Anterior cingulate cortex (tissue), 58 donors: ENCODE results near the gene PTPRN2.

Experiments used
- DNase-seq, 58 donors: peaks; one replicate each; lab custom pipeline; 2025; lab: John Stamatoyannopoulos, UW

PTPRN2 gene

GRCh38 chr7:158450476-158451124 lies 137.0 kb downstream of the PTPRN2 start:
- no peak for DNase-seq

- no peak for DNase-seq
These were observed 137.7 kb downstream of the PTPRN2 start for GRCh38 chr7:158449942-158450341.

GRCh38 chr7:158449266-158449665 lies 138.4 kb downstream of the PTPRN2 start:
- no peak for DNase-seq

GRCh38 chr7:158448430-158449100 lies 139.1 kb downstream of the PTPRN2 start:
- no peak for DNase-seq

GRCh38 chr7:158447506-158448171 lies 140.0 kb downstream of the PTPRN2 start:
- DNase-seq, result no peak

- no peak for DNase-seq
These were observed 140.5 kb downstream of the PTPRN2 start for GRCh38 chr7:158447151-158447505.

- no peak for DNase-seq
These were observed 140.9 kb downstream of the PTPRN2 start for GRCh38 chr7:158446706-158447105.

- no peak for DNase-seq
These were observed 141.3 kb downstream of the PTPRN2 start for GRCh38 chr7:158446281-158446680.

GRCh38 chr7:158445421-158446175 lies 142.0 kb downstream of the PTPRN2 start:
- no peak for DNase-seq

- no peak for DNase-seq
These were observed 142.9 kb downstream of the PTPRN2 start for GRCh38 chr7:158444501-158445420.

GRCh38 chr7:158443688-158444483 lies 143.7 kb downstream of the PTPRN2 start:
- DNase-seq, result no peak

GRCh38 chr7:158443014-158443687 lies 144.5 kb downstream of the PTPRN2 start:
- no peak for DNase-seq

GRCh38 chr7:158442260-158442659 lies 145.4 kb downstream of the PTPRN2 start:
- no peak for DNase-seq

GRCh38 chr7:158439035-158439434 lies 148.6 kb downstream of the PTPRN2 start:
- no peak for DNase-seq

GRCh38 chr7:158432369-158433341 lies 155.0 kb downstream of the PTPRN2 start:
- no peak for DNase-seq

- DNase-seq, result no peak
These were observed 155.7 kb downstream of the PTPRN2 start for GRCh38 chr7:158431941-158432347.
